ENCODE results near the gene EPB42. TPM values are rescaled to one million over a fixed set of nuclear protein-coding genes. Genes with fewer than 3 reads are reported as not detected.

EPB42 gene
- total RNA-seq, result not detected in 2 replicates

GRCh38 chr15:43220991-43221403 is at the start of gene EPB42:
EPB42 (minus strand) TSS chr15:43221018; CDS start chr15:43220825, 193 bp downstream.
- H3K27ac Mint-ChIP-seq, result no peak within 1 kb of the TSS
- H3K9me3 Mint-ChIP-seq, result no peaks in the 10 kb centered on the region
- H3K4me1 Mint-ChIP-seq, result peaks cover 5% of the 10 kb centered on the region
- H3K4me3 Mint-ChIP-seq, result no peak within 1 kb of the TSS
- DNase-seq, result no peak
- no peaks in the 10 kb centered on the region for H3K36me3 Mint-ChIP-seq (ENCODE audit: low read depth)
- intact Hi-C loops (cut with micrococcal nuclease), result no loop called here
- peaks cover 16% of the 10 kb centered on the region for H3K27me3 Mint-ChIP-seq

- no peak for DNase-seq
- peaks cover 7% of the 10 kb centered on the region for H3K27me3 Mint-ChIP-seq
- H3K4me3 Mint-ChIP-seq, result no peak overlapping the region
- H3K27ac Mint-ChIP-seq, result no peak overlapping the region
- intact Hi-C loops (cut with micrococcal nuclease), result no loop called here
- H3K4me1 Mint-ChIP-seq, result peaks cover 10% of the 10 kb centered on the region
- no peaks in the 10 kb centered on the region for H3K9me3 Mint-ChIP-seq
- H3K36me3 Mint-ChIP-seq (ENCODE audit: low read depth), result no peaks in the 10 kb centered on the region
Observed at GRCh38 chr15:43270113-43270665, 49.4 kb upstream of the EPB42 start.

GRCh38 chr15:43268111-43269105 is 47.6 kb upstream of the EPB42 start:
- intact Hi-C loops (cut with micrococcal nuclease), result loop anchor here (5.0 kb wide), 1 partner anchor 41 kb away; no protein-coding TSS in a partner anchor
- no peaks in the 10 kb centered on the region for H3K36me3 Mint-ChIP-seq (ENCODE audit: low read depth)
- H3K9me3 Mint-ChIP-seq, result no peaks in the 10 kb centered on the region
- H3K4me1 Mint-ChIP-seq, result peaks cover 9% of the 10 kb centered on the region
- no peak for DNase-seq
- H3K4me3 Mint-ChIP-seq, result no peak overlapping the region
- H3K27ac Mint-ChIP-seq, result no peak overlapping the region
- H3K27me3 Mint-ChIP-seq, result peaks cover 14% of the 10 kb centered on the region

- intact Hi-C loops (cut with micrococcal nuclease), result loop anchor here (5.0 kb wide), 1 partner anchor 40 kb away; no protein-coding TSS in a partner anchor
- Mint-ChIP-seq H3K36me3 (ENCODE audit: low read depth) (no peaks in the 10 kb centered on the region), H3K27ac (no peak overlapping the region), H3K27me3 (peaks cover 19% of the 10 kb centered on the region), H3K4me3 (no peak overlapping the region), H3K9me3 (no peaks in the 10 kb centered on the region), H3K4me1 (peaks cover 8% of the 10 kb centered on the region)
- DNase-seq, result no peak
Observed at GRCh38 chr15:43267439-43267838, 46.6 kb upstream of the EPB42 start.

- H3K9me3 Mint-ChIP-seq, result no peaks in the 10 kb centered on the region
- H3K27me3 Mint-ChIP-seq, result peaks cover 19% of the 10 kb centered on the region
- no peak within 1 kb of the TSS for H3K27ac Mint-ChIP-seq
- peaks cover 8% of the 10 kb centered on the region for H3K4me1 Mint-ChIP-seq
- H3K4me3 Mint-ChIP-seq, result no peak within 1 kb of the TSS
- H3K36me3 Mint-ChIP-seq (ENCODE audit: low read depth), result no peaks in the 10 kb centered on the region
- intact Hi-C loops (cut with micrococcal nuclease), result loop anchor here (5.0 kb wide), 1 partner anchor 40 kb away; no protein-coding TSS in a partner anchor
- no peak for DNase-seq
Observed at GRCh38 chr15:43266834-43267233, 46.0 kb upstream of the EPB42 start, which contains the start of gene TGM5. TGM5 (minus strand) TSS chr15:43266928; CDS start chr15:43266849, 79 bp downstream.

GRCh38 chr15:43266386-43266785 is 45.6 kb upstream of the EPB42 start:
- H3K36me3 Mint-ChIP-seq (ENCODE audit: low read depth), result no peaks in the 10 kb centered on the region
- no peak for DNase-seq
- H3K27me3 Mint-ChIP-seq, result peaks cover 19% of the 10 kb centered on the region
- no peak overlapping the region for H3K4me3 Mint-ChIP-seq
- H3K4me1 Mint-ChIP-seq, result peaks cover 8% of the 10 kb centered on the region
- H3K27ac Mint-ChIP-seq, result no peak overlapping the region
- intact Hi-C loops (cut with micrococcal nuclease), result loop anchor here (5.0 kb wide), 1 partner anchor 39 kb away; no protein-coding TSS in a partner anchor
- no peaks in the 10 kb centered on the region for H3K9me3 Mint-ChIP-seq

- Mint-ChIP-seq H3K27ac (no peak overlapping the region), H3K36me3 (ENCODE audit: low read depth) (no peaks in the 10 kb centered on the region)
Observed at GRCh38 chr15:43260011-43260615, 39.3 kb upstream of the EPB42 start.

GRCh38 chr15:43258781-43259180 is 38.0 kb upstream of the EPB42 start:
- no peaks in the 10 kb centered on the region for H3K9me3 Mint-ChIP-seq
- no peaks in the 10 kb centered on the region for H3K36me3 Mint-ChIP-seq (ENCODE audit: low read depth)
- H3K27me3 Mint-ChIP-seq, result peaks cover 7% of the 10 kb centered on the region
- intact Hi-C loops (cut with micrococcal nuclease), result no loop called here
- no peak overlapping the region for H3K27ac Mint-ChIP-seq
- peaks cover 2% of the 10 kb centered on the region for H3K4me1 Mint-ChIP-seq
- DNase-seq, result no peak
- H3K4me3 Mint-ChIP-seq, result no peak overlapping the region

More at GRCh38 chr15:43260011-43260615, 39.3 kb upstream of the EPB42 start:
- peaks cover 11% of the 10 kb centered on the region for H3K27me3 Mint-ChIP-seq
- no peaks in the 10 kb centered on the region for H3K4me1 Mint-ChIP-seq
- no peak for DNase-seq
- H3K9me3 Mint-ChIP-seq, result no peaks in the 10 kb centered on the region
- H3K4me3 Mint-ChIP-seq, result no peak overlapping the region
- intact Hi-C loops (cut with micrococcal nuclease), result no loop called here

- intact Hi-C loops (cut with micrococcal nuclease), result no loop called here
- Mint-ChIP-seq H3K36me3 (ENCODE audit: low read depth) (no peaks in the 10 kb centered on the region), H3K27me3 (no peaks in the 10 kb centered on the region), H3K4me3 (no peak overlapping the region), H3K27ac (no peak overlapping the region), H3K4me1 (peaks cover 17% of the 10 kb centered on the region), H3K9me3 (peaks cover 6% of the 10 kb centered on the region)
- no peak for DNase-seq
Observed at GRCh38 chr15:43256341-43256740, 35.5 kb upstream of the EPB42 start.

- Mint-ChIP-seq H3K4me1 (peaks cover 26% of the 10 kb centered on the region), H3K36me3 (ENCODE audit: low read depth) (no peaks in the 10 kb centered on the region), H3K27ac (no peak overlapping the region), H3K9me3 (peaks cover 6% of the 10 kb centered on the region), H3K4me3 (no peak overlapping the region), H3K27me3 (no peaks in the 10 kb centered on the region)
- no peak for DNase-seq
- intact Hi-C loops (cut with micrococcal nuclease), result no loop called here
Observed at GRCh38 chr15:43255376-43255775, 34.6 kb upstream of the EPB42 start.

- intact Hi-C loops (cut with micrococcal nuclease), result no loop called here
- H3K27me3 Mint-ChIP-seq, result no peaks in the 10 kb centered on the region
- H3K36me3 Mint-ChIP-seq (ENCODE audit: low read depth), result no peaks in the 10 kb centered on the region
- H3K9me3 Mint-ChIP-seq, result peaks cover 6% of the 10 kb centered on the region
- H3K27ac Mint-ChIP-seq, result no peak overlapping the region
- no peak for DNase-seq
- no peak overlapping the region for H3K4me3 Mint-ChIP-seq
- H3K4me1 Mint-ChIP-seq, result peaks cover 39% of the 10 kb centered on the region
Observed at GRCh38 chr15:43253431-43254403, 32.9 kb upstream of the EPB42 start.

GRCh38 chr15:43251871-43252250 is 31.0 kb upstream of the EPB42 start:
- no peak for DNase-seq
- H3K4me3 Mint-ChIP-seq, result peak overlapping the region; percentile 26
- H3K4me1 Mint-ChIP-seq, result peaks cover 39% of the 10 kb centered on the region
- H3K27ac Mint-ChIP-seq, result peak overlapping the region; percentile 90
- intact Hi-C loops (cut with micrococcal nuclease), result no loop called here
- no peaks in the 10 kb centered on the region for H3K27me3 Mint-ChIP-seq
- peaks cover 6% of the 10 kb centered on the region for H3K9me3 Mint-ChIP-seq
- H3K36me3 Mint-ChIP-seq (ENCODE audit: low read depth), result no peaks in the 10 kb centered on the region

Measured in activated CD4-positive, alpha-beta T cell treated with anti-CD3 and anti-CD28 coated beads, Interleukin-2, amount 10 ng/mL, durations not matched to agents 24 days and 14 days (primary cell).